Uterus (tissue), 2 donors: Measurements from ENCODE around the gene ITPRIPL2.

Experiments used
- POLR2A ChIP-seq, 2 donors: fragments of 450-650 bp; IDR thresholded peaks; one replicate each; pipeline ENCODE4 v1.6.1; 2016; ENCODE audit warnings: antibody characterized with exemption in 2 of 2, mild to moderate bottlenecking in 1 of 2, moderate library complexity in 1 of 2
- TF ChIP-seq, protein P1 (sequence below), 4 experiments: fragments of 200-600 bp in 2 of 4; fragments of 450-650 bp in 2 of 4; sonication (generic) in 2 of 4; IDR thresholded peaks; one replicate each; pipeline ENCODE4 v1.5.1; 2016 to 2019; ENCODE audit warnings: antibody characterized with exemption in 4 of 4, mild to moderate bottlenecking in 2 of 4, moderate library complexity in 1 of 4

GRCh38 chr16:19132255-19132654 lies 18.5 kb downstream of the ITPRIPL2 start:
- TF ChIP-seq, protein P1, sequence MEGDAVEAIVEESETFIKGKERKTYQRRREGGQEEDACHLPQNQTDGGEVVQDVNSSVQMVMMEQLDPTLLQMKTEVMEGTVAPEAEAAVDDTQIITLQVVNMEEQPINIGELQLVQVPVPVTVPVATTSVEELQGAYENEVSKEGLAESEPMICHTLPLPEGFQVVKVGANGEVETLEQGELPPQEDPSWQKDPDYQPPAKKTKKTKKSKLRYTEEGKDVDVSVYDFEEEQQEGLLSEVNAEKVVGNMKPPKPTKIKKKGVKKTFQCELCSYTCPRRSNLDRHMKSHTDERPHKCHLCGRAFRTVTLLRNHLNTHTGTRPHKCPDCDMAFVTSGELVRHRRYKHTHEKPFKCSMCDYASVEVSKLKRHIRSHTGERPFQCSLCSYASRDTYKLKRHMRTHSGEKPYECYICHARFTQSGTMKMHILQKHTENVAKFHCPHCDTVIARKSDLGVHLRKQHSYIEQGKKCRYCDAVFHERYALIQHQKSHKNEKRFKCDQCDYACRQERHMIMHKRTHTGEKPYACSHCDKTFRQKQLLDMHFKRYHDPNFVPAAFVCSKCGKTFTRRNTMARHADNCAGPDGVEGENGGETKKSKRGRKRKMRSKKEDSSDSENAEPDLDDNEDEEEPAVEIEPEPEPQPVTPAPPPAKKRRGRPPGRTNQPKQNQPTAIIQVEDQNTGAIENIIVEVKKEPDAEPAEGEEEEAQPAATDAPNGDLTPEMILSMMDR (IDR thresholded peaks at IDR 0.05), result no peak
- no peak for TF ChIP-seq POLR2A (IDR thresholded peaks at IDR 0.05)
